Activated CD4-positive, alpha-beta T cell treated with anti-CD3 and anti-CD28 coated beads, Interleukin-2, amount 50 U/mL, for 16 hours (primary cell): ENCODE data around the gene TMEM272.
A peak's percentile ranks its signal among the peaks of the same experiment; 100 is the strongest.

ENCODE experiments used
- DNase-seq: peaks from one replicate; pipeline ENCODE4 v3.0.0-alpha.2; 2020

Gene TMEM272

GRCh38 chr13:51777921-51778320, 67.1 kb downstream of the TMEM272 start:
- DNase-seq, result no peak

GRCh38 chr13:51776179-51776578, 68.8 kb downstream of the TMEM272 start:
- no peak for DNase-seq

- DNase-seq, result no peak
Measured at GRCh38 chr13:51773515-51773914, 71.5 kb downstream of the TMEM272 start.

- DNase-seq, result no peak
Measured at GRCh38 chr13:51772781-51773180, 72.2 kb downstream of the TMEM272 start.

- no peak for DNase-seq
Measured at GRCh38 chr13:51772105-51772455, 72.9 kb downstream of the TMEM272 start.

DNA sequence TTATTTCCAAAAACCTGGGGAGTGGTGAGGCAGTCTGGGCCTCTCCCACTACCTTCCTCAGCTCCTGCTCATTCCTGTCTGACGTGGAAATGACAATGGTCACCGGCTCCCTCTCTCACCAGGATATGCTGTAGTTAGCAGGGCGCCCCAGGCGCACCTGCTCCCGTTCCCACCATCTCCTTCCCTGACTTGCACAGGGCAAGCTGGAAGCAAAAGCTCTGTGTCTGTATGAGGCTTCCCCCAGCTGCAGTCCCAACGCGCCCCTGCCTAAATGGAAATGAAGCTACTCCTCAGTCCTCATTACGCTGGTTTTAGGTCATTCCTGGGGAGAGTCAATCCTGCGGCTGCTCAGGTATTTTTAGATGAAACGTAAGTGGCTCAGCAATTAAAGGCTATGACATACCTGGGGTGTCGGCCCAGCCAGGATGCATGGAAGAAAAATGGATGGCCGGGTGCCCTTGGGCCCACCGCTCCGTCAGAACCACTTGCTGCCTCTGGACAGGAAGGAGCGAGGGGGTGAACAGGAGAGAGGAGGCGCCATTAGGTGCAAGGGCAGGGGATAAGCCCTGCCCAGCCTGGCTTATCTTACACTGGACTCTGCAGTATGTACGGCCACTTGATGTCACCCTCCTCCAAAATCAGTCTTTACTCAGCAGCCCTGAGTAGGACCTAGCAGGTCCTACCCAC, 73.4 kb downstream of the TMEM272 start:
- DNase-seq, result no peak

- DNase-seq, result no peak
Measured at GRCh38 chr13:51770681-51771417, 74.1 kb downstream of the TMEM272 start.

- DNase-seq, result no peak
Measured at GRCh38 chr13:51770160-51770559, 74.8 kb downstream of the TMEM272 start.

DNA sequence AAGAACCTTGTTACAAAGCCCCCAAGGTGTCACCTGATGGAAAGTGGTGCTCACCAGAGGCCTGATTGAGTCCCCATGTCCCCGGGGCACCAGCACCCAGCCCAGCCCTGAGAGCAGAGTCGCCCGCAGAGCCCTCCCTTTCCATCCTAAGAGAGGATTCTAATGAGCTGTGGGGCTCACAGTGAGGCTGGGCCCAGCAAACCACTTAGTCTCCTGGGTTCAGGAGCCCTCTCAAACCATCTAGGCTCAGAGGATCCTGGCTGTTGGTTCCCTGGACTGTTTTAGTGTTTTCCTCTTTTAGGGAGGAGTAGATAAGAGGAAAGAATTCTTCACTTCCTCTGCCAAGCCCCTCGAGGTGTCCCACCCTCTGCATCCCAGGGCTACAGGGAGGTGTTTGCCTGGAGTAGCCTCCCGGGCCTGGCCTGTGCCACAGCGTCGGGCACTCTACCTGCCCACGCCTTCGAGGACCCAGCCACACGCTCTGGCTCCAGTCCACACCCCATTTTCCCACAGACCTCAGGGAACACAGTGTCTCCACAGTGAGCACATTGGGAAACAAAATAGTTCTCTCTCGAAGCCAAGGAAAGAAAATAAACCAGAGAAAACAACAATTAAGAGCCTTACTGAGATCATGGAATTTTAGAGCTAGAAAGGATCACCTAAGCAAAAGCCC, 75.4 kb downstream of the TMEM272 start:
- DNase-seq, result no peak

GRCh38 chr13:51768976-51769375, 76.0 kb downstream of the TMEM272 start:
- DNase-seq, result no peak

GRCh38 chr13:51768378-51768921, 76.5 kb downstream of the TMEM272 start:
- no peak for DNase-seq

GRCh38 chr13:51767100-51767499, 77.9 kb downstream of the TMEM272 start:
- no peak for DNase-seq

DNA sequence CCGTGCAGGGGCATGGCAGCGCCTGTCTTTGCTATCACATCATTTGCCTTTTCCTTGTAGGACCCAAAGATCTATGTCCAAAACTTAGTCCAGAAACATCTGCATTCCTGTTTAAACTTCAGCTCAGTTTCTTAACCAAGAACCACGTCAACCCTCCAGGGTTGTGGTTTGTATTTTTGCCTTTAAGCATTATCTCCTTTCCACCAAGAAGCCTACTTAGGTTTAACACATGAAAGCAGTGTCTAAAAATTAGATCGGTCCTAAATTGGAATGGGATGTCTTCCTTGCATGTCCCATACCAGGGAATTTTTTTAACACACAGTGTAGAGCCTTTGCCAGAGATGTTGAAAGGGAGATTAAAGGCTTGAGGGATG, 79.8 kb downstream of the TMEM272 start:
- no peak for DNase-seq

- peak; percentile 72 for DNase-seq
Measured at GRCh38 chr13:51764184-51765141, 80.5 kb downstream of the TMEM272 start.

GRCh38 chr13:51763486-51763885, 81.5 kb downstream of the TMEM272 start:
- DNase-seq, result no peak
